Measurements from ENCODE around the gene ACTG1.

DNA sequence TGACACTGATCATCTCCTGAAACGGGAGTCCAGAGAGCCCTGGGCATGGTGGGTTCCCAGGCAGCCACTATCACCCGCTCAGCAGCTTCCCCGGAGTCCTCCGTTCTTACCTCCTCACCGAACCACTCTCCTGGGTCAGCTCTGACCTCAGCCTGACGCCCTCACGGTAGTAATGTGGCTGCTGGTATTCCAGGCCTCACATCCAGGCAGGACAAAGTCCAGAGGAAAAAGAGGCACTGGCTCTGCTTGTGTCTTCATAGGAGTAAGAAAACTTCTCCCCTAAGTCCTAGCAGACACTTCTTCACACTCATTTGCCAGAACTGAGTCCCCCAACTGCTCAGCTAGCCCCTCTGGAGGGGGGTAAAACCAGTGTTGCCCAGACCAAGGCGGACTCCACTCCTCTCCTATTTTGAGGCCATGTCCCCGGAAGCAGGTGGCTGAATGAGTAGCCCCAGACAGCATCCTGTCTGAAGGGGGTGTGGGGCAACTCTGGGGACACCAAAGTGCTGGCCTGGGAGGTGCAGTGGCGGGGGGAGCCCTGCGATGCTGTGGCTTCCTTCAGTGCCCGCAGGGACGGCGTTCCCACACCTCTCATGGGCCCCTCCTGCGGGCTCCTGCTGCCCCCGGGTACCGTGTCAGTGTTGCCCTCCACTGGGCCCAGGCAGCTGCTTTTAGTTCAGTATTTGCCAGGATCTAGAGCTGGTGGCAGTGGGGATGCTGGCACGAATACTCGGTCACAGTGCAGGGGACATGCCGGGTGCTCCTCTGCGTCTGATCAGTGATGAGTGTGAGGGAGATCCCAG lies 20.9 kb upstream of the ACTG1 start:
- TF ChIP-seq, protein P1, sequence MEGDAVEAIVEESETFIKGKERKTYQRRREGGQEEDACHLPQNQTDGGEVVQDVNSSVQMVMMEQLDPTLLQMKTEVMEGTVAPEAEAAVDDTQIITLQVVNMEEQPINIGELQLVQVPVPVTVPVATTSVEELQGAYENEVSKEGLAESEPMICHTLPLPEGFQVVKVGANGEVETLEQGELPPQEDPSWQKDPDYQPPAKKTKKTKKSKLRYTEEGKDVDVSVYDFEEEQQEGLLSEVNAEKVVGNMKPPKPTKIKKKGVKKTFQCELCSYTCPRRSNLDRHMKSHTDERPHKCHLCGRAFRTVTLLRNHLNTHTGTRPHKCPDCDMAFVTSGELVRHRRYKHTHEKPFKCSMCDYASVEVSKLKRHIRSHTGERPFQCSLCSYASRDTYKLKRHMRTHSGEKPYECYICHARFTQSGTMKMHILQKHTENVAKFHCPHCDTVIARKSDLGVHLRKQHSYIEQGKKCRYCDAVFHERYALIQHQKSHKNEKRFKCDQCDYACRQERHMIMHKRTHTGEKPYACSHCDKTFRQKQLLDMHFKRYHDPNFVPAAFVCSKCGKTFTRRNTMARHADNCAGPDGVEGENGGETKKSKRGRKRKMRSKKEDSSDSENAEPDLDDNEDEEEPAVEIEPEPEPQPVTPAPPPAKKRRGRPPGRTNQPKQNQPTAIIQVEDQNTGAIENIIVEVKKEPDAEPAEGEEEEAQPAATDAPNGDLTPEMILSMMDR (IDR thresholded peaks at IDR 0.05) = no peak
- no peak for TF ChIP-seq EZH2 (IDR thresholded peaks at IDR 0.05)
- no peak for TF ChIP-seq EZH2phosphoT487 (IDR thresholded peaks at IDR 0.05)
